Hypothalamus (tissue), 51 donors: ENCODE measurements around the gene ZNF506.
"Not testable (repeated sequence)": the region's sequence is repeated elsewhere in the genome, so short reads cannot be mapped to it uniquely, and the experiment has no call there.

Experiments used
- DNase-seq, 51 donors: peaks; one replicate each; lab custom pipeline; 2025; lab: John Stamatoyannopoulos, UW

ZNF506 gene

DNA sequence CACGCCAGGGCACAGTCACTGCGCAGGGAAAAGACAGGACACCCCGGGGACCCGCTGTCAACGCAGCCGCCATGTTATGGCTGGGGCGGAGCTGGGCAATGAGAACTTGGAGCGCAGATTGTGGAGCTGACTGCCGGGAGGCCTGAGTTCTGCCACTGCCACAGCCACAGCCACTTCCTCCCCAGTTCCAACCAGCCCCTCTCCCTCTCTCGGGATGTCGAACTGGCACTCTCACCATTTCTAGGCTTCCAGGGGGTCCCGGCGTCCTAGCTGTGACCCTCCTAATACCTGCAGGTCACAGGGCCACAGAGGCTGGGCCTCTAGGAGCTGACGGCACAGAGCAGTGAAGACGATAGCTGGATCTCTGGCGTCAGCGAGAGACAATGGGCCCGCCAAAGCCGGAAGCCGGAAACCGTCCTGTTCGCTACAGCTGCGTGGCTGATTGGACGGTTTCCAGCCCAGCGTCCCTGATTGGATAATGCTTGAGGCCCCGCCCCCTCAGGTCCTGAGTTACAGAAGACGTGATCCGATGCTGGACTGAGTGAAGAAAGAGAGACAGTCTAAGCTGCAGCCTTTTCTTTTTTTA, at the start of gene ZNF506:
Gene ZNF506, minus strand, starts transcription at position 385 of the 586 bp plus-strand sequence. Its CDS starts 147 bp downstream, at position 238.
- DNase-seq = peak; percentile 51 to 98 (median 93)

DNA sequence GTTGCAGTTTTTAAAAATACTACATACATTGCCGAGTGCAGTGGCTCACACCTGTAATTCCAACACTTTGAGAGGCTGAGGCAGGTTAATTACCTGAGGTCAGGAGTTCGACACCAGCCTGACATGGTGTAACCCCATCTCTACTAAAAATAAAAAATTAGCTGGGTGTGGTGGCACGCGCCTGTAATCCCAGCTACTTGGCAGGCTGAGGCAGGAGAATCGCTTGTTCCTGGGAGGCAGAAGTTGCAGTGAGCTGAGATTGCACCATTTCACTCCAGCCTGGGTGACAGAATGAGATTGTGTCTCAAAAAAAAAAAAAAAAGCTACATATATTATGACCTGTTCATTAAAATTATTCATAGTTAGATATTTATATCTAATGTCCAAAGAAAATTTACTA, 48.5 kb upstream of the ZNF506 start:
- not testable (repeated sequence) for DNase-seq

DNA sequence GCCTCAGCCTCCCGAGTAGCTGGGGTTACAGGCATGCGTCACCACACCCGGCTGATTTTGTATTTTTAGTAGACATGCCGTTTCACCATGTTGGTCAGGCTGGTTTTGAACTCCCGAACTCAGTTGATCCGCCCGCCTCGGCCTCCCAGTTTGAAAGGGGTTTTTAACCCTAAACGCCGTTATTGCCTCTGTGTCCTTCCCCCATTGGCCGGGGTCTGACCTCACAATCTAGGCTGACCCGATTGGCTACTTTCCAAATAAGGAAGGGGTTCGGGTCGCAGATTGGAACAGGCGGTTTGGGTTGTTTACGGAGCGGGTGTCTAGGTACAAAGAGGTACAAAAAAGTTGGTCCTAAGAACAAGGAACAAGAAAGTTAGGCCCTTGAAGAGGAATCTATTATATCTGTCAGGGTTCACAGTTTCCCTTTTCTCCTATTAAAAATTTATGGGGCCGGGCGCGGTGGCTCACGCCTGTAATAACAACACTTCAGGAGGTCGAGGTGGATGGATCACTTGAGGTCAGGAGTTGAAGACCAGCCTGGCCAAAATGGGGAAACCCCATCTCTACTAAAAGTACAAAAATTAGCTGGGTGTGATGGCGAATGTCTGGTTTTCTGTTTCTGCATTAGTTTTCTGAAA, 45.2 kb upstream of the ZNF506 start:
- peak in 13 of 51 donors; percentile 2 to 35 (median 10) for DNase-seq

DNA sequence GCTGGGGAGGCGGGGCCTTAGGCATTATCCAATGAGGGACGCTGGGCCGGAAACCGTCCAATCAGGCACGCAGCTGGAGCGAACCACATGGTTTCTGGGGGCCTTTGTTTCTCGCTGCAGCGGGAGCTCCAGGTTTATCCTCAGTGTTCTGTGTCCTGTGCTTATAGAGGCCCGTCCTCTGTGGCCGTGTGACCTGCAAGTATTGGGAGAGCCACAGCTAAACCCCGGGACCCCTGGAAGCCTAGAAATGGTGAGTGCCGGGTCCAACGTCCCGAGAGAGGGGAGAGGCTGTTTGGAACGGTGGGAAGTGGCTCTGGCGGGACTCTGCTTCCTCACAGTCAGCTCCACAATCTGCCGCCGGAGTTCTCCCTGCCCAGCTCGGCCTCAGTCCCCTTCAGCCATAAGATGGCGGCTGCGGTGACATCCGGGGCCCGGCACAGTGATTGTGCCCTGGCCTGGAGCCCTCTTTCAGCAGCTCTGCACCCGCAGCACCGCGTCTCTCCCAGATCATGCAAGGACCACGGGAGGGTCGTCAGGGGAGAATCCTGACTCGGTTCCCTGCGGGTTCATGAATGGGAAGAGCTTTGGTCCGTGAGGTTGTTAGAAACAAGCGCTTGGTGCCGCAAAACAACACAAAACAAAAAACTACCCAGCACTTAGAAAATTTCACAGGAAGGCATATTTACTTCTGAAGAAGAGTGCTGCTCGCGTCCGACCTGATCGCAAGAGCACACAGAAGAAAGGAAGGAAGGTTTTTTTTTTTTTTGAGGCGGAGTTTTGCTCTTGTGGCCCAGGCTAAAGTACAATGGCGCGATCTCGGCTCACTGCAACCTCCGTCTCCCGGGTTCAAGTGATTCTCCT, 44.4 kb upstream of the ZNF506 start, which contains the start of gene ZNF253:
Gene ZNF253, plus strand, starts transcription at position 133 of the 861 bp plus-strand sequence. Its CDS starts 115 bp downstream, at position 248.
- DNase-seq = peak; percentile 71 to 98 (median 93)

DNA sequence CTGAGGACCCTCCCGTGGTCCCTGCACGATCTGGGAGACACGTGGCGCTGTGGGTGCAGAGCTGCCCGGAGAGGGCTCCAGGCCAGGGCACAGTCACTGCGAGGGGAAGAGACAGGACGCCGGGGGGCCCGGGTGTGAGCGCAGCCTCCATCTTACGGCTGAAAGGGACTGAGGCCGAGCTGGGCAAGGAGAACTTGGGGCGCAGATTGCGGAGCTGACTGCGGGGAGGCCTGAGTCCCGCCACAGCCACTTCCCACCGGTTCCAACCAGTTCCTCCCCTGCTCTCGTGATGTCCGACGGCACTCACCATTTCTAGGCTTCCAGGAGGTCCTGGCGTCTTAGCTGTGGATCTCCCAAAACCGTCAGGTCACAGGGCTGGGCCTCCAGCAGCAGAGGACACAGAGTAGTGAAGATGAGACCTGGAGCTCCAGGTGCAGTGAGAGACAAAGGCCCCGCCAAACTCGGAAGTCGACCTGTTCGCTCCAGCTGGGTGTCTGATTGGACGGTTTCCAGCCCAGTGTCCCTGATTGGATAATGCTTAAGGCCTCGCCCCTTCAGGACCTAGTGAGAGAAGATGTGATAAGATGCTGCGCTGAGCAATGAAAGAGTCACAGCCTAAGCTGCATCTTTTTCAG, 39.3 kb upstream of the ZNF506 start:
- DNase-seq = peak in 4 of 51 donors; percentile 3 to 47 (median 9)

DNA sequence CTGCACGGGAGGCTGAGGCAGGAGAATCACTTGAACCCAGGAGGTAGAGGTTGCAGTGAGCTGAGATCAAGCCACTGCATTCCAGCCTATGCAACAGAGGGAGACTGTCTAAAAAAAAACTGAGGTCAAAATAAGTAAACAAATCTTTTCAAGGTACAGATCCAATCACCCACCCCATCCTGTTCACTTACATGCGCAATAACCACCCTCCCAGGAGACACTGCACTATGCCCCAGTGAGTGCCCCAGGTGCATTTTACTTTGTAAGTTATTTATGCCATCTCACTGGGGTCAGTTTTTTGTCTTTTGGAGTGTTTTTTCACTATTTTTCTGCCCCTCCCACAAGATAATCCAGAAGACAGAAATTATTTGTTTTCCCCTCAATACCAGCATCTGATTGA, 37.2 kb upstream of the ZNF506 start:
- DNase-seq = no peak

DNA sequence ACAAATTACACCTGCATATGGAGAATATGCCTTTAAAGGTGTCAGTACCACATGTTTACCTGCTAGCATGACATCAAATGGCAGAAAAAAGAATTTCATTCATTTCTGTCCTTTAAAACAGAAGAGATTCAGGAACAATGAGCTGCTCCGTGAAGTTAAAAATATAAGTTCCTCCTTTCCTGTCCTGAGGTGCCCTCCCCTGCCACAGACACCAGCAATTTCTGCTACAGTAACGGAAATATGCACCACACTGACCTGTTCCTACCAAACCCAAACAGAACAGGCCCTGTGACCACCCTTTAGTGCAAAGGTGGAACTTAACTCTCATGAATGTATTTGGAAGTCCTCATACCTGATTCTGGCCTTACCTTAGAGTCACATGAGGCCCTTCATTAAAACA, 30.2 kb upstream of the ZNF506 start:
- DNase-seq = not testable (repeated sequence)

DNA sequence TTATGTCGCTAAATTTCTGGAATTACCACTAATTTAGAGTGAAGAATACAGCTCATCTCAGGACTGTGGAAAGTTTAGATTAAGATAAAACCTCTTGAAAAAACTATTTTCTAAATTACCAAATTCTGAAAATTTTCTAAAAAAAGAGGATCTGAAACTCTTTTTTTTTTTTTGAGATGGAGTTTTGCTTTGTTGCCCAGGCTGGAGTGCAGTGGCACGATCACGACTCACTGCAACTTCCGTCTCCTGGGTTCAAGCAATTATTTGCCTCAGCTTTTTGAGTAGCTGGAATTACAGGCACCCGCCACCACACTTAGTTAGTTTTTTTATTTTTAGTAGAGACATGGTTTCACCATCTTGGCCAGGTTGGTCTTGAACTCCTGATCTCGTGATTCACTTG, 27.5 kb upstream of the ZNF506 start:
- no peak for DNase-seq

DNA sequence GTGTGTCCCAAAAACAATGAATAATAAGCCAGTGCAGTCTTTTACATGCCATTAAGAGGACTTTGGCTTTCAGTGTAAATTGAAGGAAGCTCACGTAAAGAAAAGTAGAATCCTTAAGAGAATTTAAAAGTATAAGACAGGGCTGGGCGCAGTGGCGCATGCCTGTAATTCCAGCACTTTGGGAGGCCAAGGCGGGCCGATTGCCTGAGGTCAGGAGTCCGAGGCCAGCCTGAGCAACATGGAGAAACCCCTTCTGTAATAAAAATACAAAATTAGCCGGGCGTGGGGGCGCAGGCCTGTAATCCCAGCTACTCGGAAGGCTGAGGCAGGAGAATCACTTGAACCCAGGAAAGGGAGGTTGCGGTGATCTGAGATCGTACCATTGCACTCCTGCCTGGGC, 26.2 kb upstream of the ZNF506 start:
- DNase-seq = no peak

DNA sequence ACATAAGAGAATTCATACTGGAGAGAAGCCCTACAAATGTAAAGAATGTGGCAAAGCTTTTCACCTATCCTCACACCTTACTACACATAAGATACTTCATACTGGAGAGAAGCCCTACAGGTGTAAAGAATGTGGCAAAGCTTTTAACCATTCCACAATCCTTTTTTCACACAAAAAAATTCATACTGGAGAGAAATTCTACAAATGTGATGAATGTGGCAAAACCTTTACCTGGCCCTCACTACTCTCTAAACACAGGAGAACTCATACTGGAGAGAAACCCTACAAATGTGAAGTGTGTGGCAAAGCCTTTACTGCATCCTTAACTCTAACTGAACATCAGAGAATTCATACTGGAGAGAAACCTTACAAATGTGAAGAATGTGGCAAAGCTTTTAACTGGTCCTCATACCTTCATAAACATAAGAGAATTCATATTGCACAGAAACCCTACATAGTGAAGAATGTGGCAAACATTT, 14.0 kb upstream of the ZNF506 start:
- DNase-seq = no peak

DNA sequence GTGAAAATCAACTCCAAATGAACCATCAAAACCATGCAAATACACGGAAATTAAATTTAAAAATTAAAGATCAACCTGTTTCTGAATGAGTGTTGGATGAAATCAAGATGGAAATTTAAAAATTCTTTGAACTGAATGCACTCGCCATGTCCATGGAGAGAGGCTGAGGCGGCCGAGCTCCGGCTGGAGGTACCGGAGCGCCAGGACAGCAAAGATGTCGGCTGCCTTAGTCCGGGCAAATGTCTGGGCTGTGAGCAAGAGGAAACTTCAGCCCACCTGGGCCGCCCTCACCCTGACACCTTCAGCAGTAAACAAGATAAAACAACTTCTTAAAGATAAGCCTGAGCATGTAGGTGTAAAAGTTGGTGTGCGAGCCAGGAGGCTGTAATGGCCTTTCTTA, 5.3 kb upstream of the ZNF506 start:
- no peak for DNase-seq

DNA sequence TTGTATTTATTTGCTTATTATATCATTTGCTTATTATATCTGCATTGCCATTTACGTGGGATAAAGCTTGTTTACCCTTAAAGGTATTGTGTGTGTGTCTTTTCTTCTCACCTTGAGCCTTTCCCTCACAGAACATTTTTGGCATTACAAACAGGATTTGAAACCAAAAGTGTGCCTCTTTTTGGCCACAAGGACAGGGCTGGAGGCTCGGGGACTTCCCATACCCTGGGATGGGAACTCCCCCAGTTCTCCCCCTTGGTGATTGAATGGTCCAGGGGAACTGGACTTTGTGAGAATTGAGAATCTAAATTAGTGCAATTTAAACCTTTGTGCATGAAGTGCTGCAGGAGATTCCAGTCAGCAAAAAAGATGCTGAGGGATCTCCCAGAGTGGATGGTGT, 2.4 kb upstream of the ZNF506 start:
- no peak for DNase-seq

DNA sequence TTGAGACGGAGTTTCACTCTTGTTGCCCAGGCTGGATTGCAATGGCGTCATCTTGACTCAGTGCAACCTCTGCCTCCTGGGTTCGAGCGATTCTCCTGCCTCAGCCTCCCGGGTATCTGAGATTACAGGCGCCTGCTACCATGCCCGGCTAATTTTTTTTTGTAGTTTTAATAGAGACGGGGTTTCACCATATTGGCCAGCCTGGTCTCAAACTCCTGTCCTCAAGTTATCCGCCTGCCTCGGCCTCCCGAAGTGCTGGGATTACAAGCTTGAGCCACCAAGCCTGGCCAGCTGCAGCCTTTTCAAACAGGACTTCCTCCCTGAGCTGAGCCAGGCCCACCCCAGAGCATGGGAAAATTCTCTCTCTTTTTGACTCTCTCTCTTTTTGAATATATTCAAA, 426 bp upstream of the ZNF506 start:
- peak in 1 of 51 donors; percentile 27 for DNase-seq

DNA sequence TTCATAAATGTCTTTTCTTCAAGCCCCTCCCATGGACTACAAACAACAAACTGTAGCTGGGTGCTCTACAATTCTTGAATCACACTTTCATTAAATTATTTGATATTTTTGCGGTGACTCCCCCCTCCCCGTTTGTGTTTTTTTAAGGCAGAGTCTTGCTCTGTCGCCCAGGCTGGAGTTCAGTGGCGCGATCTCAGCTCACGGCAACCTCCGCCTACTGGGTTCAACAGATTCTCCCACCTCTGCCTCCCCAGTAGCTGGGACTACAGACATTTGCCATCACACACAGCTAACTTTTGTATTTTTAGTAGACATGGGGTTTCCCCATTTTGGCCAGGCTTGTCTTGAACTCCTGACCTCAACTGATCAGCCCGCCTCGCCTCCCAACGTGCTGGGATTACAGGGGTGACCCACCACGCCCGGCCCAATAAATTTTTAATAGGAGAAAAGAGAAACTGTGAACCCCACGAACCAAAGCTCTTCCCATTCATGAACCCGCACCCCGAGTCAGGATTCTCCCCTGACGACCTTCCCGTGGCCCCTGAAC, 703 bp downstream of the ZNF506 start:
- peak in 1 of 51 donors; percentile 25 for DNase-seq

DNA sequence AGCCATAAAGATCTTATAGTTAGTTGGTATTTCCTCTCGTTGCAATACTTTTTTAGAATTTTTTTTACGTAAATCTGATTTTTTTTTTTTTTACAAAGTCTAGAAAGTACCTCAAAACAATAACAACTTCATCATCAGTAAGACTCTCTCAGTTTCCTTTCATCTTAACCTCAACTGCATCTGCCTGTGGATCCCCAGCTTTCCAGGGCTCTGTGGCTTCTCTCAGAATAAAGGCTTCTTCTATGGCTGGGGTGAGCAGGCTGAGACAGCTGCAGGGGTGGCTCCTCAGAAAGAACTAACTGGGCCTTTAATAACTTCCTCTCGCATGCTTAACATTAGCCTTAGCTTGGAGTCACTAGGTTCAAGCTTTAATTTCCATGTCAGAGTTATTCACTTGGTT, 4.2 kb downstream of the ZNF506 start:
- no peak for DNase-seq

DNA sequence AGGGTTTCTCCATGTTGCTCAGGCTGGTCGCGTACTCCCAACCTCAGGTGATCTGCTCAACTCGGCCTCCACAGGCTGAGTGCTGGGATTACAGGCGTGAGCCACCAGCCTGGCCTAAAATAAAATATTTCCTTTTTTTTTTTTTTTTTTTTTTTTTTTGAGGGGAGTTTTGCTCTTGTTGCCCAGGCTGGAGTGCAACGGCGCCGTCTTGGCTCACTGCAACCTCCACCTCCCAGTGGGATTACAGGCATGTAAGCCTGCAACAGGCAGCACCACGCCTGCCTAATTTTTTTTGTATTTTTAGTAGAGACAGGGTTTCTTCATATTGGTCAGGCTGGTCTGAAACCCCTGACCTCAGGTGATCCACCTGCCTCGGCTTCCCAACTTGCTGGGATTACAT, 4.9 kb downstream of the ZNF506 start:
- DNase-seq = no peak

DNA sequence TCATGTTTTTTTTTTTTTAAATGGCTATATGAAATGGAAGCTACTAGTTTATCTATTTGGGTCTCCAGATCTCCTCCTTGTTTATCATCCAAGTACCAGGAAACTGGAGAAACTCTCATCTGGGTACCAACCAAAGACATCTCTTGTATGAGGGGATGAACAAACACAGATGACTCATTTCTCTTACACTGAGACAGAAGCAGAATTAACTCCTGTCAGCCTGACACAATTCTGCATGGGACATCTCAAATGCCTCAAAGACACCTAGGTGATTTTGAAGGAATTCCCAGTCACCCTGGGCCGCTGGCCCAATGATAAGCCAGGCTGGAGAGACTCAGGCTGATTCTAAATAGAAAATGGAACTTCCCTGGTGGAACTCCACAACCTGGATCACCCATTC, 9.6 kb downstream of the ZNF506 start:
- not testable (repeated sequence) for DNase-seq

DNA sequence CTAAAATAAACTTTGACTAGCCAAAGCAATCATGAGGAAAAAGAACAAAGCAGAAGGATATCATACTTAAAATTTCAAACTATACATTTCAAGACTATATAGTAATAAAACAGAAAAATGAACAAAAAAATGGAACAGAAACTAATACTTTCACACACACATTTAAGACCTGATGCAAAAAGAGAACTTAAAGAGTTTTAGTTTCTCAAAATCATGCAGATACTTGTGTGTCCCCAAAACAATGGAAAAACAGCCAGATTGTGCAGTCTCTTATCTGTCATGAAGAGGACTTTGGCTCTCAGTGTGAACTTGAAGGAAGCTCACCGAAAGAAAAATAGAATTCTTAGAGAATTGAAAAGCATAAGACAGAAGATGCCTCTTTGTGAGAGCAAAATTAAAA, 16.1 kb downstream of the ZNF506 start:
- DNase-seq = no peak

DNA sequence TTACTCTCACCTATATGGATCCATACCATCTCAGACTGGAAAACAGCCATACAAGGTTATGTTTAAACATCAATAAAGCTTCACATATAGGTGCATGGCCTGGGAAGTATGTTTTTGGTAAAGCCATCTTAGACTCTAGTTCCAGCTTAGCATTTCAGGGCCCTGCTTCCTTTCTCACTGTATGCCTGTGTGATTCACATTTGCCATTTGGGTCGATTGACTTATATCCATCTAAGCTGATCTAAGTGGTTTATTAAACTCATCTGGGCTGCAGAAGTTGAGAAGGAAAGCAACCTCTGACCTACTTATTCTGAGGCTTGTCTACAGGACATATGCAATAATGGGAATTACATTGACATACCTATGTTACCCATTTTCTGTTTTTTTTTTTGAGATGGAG, 33.5 kb downstream of the ZNF506 start:
- no peak for DNase-seq

DNA sequence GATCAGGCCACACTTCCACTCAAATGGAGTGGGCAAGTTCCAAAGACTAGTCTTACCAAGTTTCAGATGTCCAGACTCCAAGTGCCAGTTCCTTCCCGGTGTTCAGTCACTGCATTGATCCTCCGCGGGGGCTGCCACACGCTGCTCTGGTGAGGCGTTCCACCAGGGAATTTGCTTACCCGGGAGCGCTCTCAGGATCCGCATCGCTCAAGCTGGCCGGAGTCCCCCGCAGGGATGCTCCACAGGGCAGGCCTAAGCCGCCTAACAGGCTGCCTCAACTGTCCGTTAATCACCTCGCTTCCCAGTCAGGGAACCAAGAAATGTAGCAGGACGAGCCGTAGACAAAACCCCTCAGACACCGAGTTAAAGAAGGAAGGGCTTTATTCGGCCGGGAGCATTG, 36.1 kb downstream of the ZNF506 start:
- not testable (repeated sequence) for DNase-seq

DNA sequence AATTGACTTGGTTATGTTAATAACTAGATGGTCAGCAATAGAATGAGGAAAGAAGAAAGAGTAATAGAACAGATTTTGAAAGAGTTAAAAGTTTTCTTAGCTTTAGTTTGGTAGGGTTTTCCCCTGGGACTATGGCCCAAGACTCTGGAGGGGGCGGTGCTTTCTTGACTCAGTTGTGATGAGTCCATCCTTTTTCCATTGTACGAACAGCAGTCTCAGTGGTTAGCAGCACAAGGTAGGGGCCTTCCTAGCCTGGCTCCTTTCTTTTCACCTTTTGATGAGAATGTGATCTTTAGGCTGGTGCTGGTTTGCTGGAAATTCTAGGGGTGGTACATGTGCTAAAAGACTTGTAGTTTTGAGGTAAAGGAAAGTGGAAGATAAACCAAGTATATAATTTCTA, 38.8 kb downstream of the ZNF506 start:
- DNase-seq = no peak
